ENCODE results near the gene CCDC51. TPM values are rescaled to one million over a fixed set of nuclear protein-coding genes. Genes with fewer than 3 reads are reported as not detected.
A peak's percentile ranks its signal among the peaks of the same experiment; 100 is the strongest.

CCDC51 gene
- total and polyA plus RNA-seq, 2 of the 13 experiments (the other 11 are each of a cell fraction or from before 2014, with no cell fraction given), result 18.1 to 29.4 TPM

GRCh38 chr3:48429317-48429959 is 10.5 kb downstream of the CCDC51 start (continued):
- TF ChIP-seq CHD4 (IDR thresholded peaks at IDR 0.05; ENCODE audit: borderline replicate concordance, low read length) (no peak), RFX1 (IDR thresholded peaks at IDR 0.05) (peak; percentile 83), RFX3 (CRISPR knock-in tag; IDR thresholded peaks at IDR 0.05) (peak; percentile 84), GPN1 (CRISPR knock-in tag; IDR thresholded peaks at IDR 0.05; ENCODE audit: borderline replicate concordance) (no peak), HOXA3 (CRISPR knock-in tag; IDR thresholded peaks at IDR 0.05) (peak; percentile 11; the same call in 1 of the 2 replicates), KLF12 (CRISPR knock-in tag; IDR thresholded peaks at IDR 0.05; ENCODE audit: borderline replicate concordance) (peak; percentile 36; the same call in 1 of the 2 replicates), KDM5A (IDR thresholded peaks at IDR 0.05; ENCODE audit: borderline replicate concordance, low read length) (no peak), RAD51 (IDR thresholded peaks at IDR 0.05; ENCODE audit: borderline replicate concordance) (no peak), ZNF639 (CRISPR knock-in tag; conservative IDR thresholded peaks at IDR 0.05) (peak; percentile 6; the same call in 1 of the 2 replicates), ZSCAN21 (CRISPR knock-in tag; IDR thresholded peaks at IDR 0.05; ENCODE audit: borderline replicate concordance) (0 out of 2 replicates have a peak, but pooled peaks have one; percentile 8), ZNF329 (CRISPR knock-in tag; IDR thresholded peaks at IDR 0.05; ENCODE audit: low read depth) (no peak), AGO2 (optimal IDR thresholded peaks at IDR 0.05; ENCODE audit: low read depth, low read length) (peak; percentile 95), ZNF446 (CRISPR knock-in tag; IDR thresholded peaks at IDR 0.05) (peak; percentile 34; the same call in 1 of the 2 replicates), ZBTB38 (CRISPR knock-in tag; IDR thresholded peaks at IDR 0.05) (no peak), ARNT2 (CRISPR knock-in tag; IDR thresholded peaks at IDR 0.05; ENCODE audit: low read depth) (peak; percentile 36; the same call in 1 of the 2 replicates)

Data from HepG2 (cell line).